GM21515 (cell line): ENCODE data around the gene PITPNM2.

ENCODE experiments used
- ATAC-seq: cut with Tn5 transposase; IDR thresholded peaks from one replicate; pipeline ENCODE4 v1.9.1; 2021; ENCODE audit not compliant: unreplicated experiment

PITPNM2 gene

GRCh38 chr12:123150744-123151456, at the start of gene PITPNM2:
Gene PITPNM2 (minus strand): TSS chr12:123151090. CDS start chr12:123034590, 116,500 bp downstream.
- ATAC-seq, result peak; percentile 66

GRCh38 chr12:123200414-123200813, 49.5 kb upstream of the PITPNM2 start:
- no peak for ATAC-seq

GRCh38 chr12:123199936-123200335, 49.0 kb upstream of the PITPNM2 start:
- ATAC-seq, result no peak

GRCh38 chr12:123187637-123188036, 36.7 kb upstream of the PITPNM2 start:
- no peak for ATAC-seq

GRCh38 chr12:123180171-123180570, 29.3 kb upstream of the PITPNM2 start:
- no peak for ATAC-seq

GRCh38 chr12:123171967-123172366, 21.1 kb upstream of the PITPNM2 start:
- ATAC-seq, result no peak

GRCh38 chr12:123167329-123167728, 16.4 kb upstream of the PITPNM2 start:
- no peak for ATAC-seq

GRCh38 chr12:123165537-123165936, 14.6 kb upstream of the PITPNM2 start:
- no peak for ATAC-seq

- ATAC-seq, result no peak
Measured at GRCh38 chr12:123164710-123165261, 13.9 kb upstream of the PITPNM2 start.

- ATAC-seq, result no peak
Measured at GRCh38 chr12:123164222-123164621, 13.3 kb upstream of the PITPNM2 start.

GRCh38 chr12:123163227-123163626, 12.3 kb upstream of the PITPNM2 start:
- no peak for ATAC-seq

GRCh38 chr12:123160801-123161487, 10.1 kb upstream of the PITPNM2 start:
- no peak for ATAC-seq

- no peak for ATAC-seq
Measured at GRCh38 chr12:123153906-123154305, 3.0 kb upstream of the PITPNM2 start.

GRCh38 chr12:123152833-123153232, 1.9 kb upstream of the PITPNM2 start:
- no peak for ATAC-seq

GRCh38 chr12:123151457-123152454, 866 bp upstream of the PITPNM2 start:
- ATAC-seq, result no peak

GRCh38 chr12:123150275-123150743, 581 bp downstream of the PITPNM2 start:
- peak; percentile 20 for ATAC-seq

GRCh38 chr12:123149501-123150274, 1.2 kb downstream of the PITPNM2 start:
- no peak for ATAC-seq

- ATAC-seq, result no peak
Measured at GRCh38 chr12:123149088-123149487, 1.8 kb downstream of the PITPNM2 start.

- no peak for ATAC-seq
Measured at GRCh38 chr12:123148655-123149054, 2.2 kb downstream of the PITPNM2 start.

GRCh38 chr12:123148223-123148622, 2.7 kb downstream of the PITPNM2 start:
- ATAC-seq, result no peak
